Karpas-422 (cell line): ENCODE data around the gene PLXNA4. TPM values are rescaled to one million over a fixed set of nuclear protein-coding genes. Genes with fewer than 3 reads are reported as not detected.

ENCODE experiments used
- DNase-seq: peaks from one replicate; pipeline ENCODE4 v3.0.0-alpha.2; 2015
- H2AFZ ChIP-seq: fragments of 200-600 bp; sonication (generic); 2 replicates; pipeline ENCODE4 v1.6.1; 2014; ENCODE audit warnings: antibody characterized with exemption, low read length, mixed read lengths
- H3K27ac ChIP-seq: fragments of 200-600 bp; sonication (generic); 2 replicates; pipeline ENCODE4 v1.5.1; 2014; ENCODE audit warnings: mild to moderate bottlenecking, low read length, moderate library complexity
- H3K27me3 ChIP-seq: fragments of 200-600 bp; sonication (generic); 2 replicates; pipeline ENCODE4 v1.6.1; 2014; ENCODE audit warnings: low read length, mixed read lengths
- H3K36me3 ChIP-seq: fragments of 200-600 bp; sonication (generic); 2 replicates; pipeline ENCODE4 v1.6.1; 2014; ENCODE audit warnings: low read length, mixed read lengths; ENCODE audit not compliant: insufficient read depth
- H3K4me1 ChIP-seq: fragments of 200-600 bp; sonication (generic); 2 replicates; pipeline ENCODE4 v1.6.1; 2014; ENCODE audit warnings: mild to moderate bottlenecking, low read length, mixed read lengths
- H3K4me2 ChIP-seq: fragments of 200-600 bp; sonication (generic); 2 replicates; pipeline ENCODE4 v1.6.1; 2014; ENCODE audit warnings: low read length, low read depth, mild to moderate bottlenecking; ENCODE audit not compliant: poor library complexity, severe bottlenecking
- H3K4me3 ChIP-seq: fragments of 200-600 bp; sonication (generic); 2 replicates; pipeline ENCODE4 v1.5.1; 2014; ENCODE audit warnings: mild to moderate bottlenecking, antibody characterized with exemption, low read length, mixed read lengths
- H3K79me2 ChIP-seq: fragments of 200-600 bp; sonication (generic); 2 replicates; pipeline ENCODE4 v1.6.1; 2014; ENCODE audit warnings: mild to moderate bottlenecking, low read length, mixed read lengths
- H3K9ac ChIP-seq: fragments of 200-600 bp; sonication (generic); 2 replicates; pipeline ENCODE4 v1.6.0; 2014; ENCODE audit warnings: low read length
- H3K9me2 ChIP-seq: fragments of 200-600 bp; sonication (generic), shearing (Covaris generic); replicated peaks from 2 replicates; pipeline ENCODE4 v1.6.0; 2014; ENCODE audit warnings: mild to moderate bottlenecking, low read length, moderate library complexity; ENCODE audit not compliant: insufficient read depth
- H3K9me3 ChIP-seq: fragments of 300-700, 200-600 bp; sonication (generic); 2 replicates; pipeline ENCODE4 v1.6.1; 2014; ENCODE audit warnings: low read length, mixed read lengths
- H4K20me1 ChIP-seq: fragments of 200-600 bp; sonication (generic); 2 replicates; pipeline ENCODE4 v1.6.1; 2014; ENCODE audit warnings: mild to moderate bottlenecking, antibody characterized with exemption, low read length, low read depth; ENCODE audit not compliant: insufficient read depth
- total RNA-seq: library from RNA; depleted of rRNA; stranded (reverse); fragments of >200 nt; shearing (Covaris generic); gene quantifications from 2 replicates; pipeline ENCODE4 v1.2.3, GENCODE V29; 2014; ENCODE audit warnings: low replicate concordance

The PLXNA4 gene
- total RNA-seq, 1 experiment from 2014 or later = 0.48 TPM

GRCh38 chr7:132486274-132486610 lies 90.0 kb downstream of the PLXNA4 start:
- DNase-seq = no peak
- Histone ChIP-seq H3K79me2 (no peaks in the 10 kb centered on the region), H3K9me3 (no peaks in the 10 kb centered on the region), H3K4me2 (no peak overlapping the region), H4K20me1 (no peaks in the 10 kb centered on the region), H3K36me3 (no peaks in the 10 kb centered on the region), H3K9ac (no peak overlapping the region), H3K9me2 (no peaks in the 10 kb centered on the region), H3K4me1 (no peaks in the 10 kb centered on the region), H3K27me3 (no peaks in the 10 kb centered on the region), H3K4me3 (no peak overlapping the region), H3K27ac (no peak overlapping the region), H2AFZ (no peak overlapping the region)

GRCh38 chr7:132485600-132486273 lies 90.5 kb downstream of the PLXNA4 start:
- H3K4me2 ChIP-seq = no peak overlapping the region
- H3K4me1 ChIP-seq = no peaks in the 10 kb centered on the region
- H3K79me2 ChIP-seq = no peaks in the 10 kb centered on the region
- no peak overlapping the region for H3K9ac ChIP-seq
- H3K9me2 ChIP-seq = no peaks in the 10 kb centered on the region
- no peaks in the 10 kb centered on the region for H4K20me1 ChIP-seq
- H3K27ac ChIP-seq = no peak overlapping the region
- H3K27me3 ChIP-seq = no peaks in the 10 kb centered on the region
- DNase-seq = no peak
- H3K4me3 ChIP-seq = no peak overlapping the region
- no peak overlapping the region for H2AFZ ChIP-seq
- no peaks in the 10 kb centered on the region for H3K9me3 ChIP-seq
- no peaks in the 10 kb centered on the region for H3K36me3 ChIP-seq

GRCh38 chr7:132485136-132485535 lies 91.1 kb downstream of the PLXNA4 start:
- Histone ChIP-seq H4K20me1 (no peaks in the 10 kb centered on the region), H3K9me3 (no peaks in the 10 kb centered on the region), H3K36me3 (no peaks in the 10 kb centered on the region), H3K4me1 (no peaks in the 10 kb centered on the region), H3K9me2 (no peaks in the 10 kb centered on the region), H3K27ac (no peak overlapping the region), H3K4me3 (no peak overlapping the region), H3K79me2 (no peaks in the 10 kb centered on the region), H2AFZ (no peak overlapping the region), H3K4me2 (no peak overlapping the region), H3K27me3 (no peaks in the 10 kb centered on the region), H3K9ac (no peak overlapping the region)
- DNase-seq = no peak

- Histone ChIP-seq H3K4me2 (no peak overlapping the region), H3K27ac (no peak overlapping the region), H2AFZ (no peak overlapping the region), H3K79me2 (no peaks in the 10 kb centered on the region), H3K4me3 (no peak overlapping the region), H4K20me1 (no peaks in the 10 kb centered on the region), H3K9me3 (no peaks in the 10 kb centered on the region), H3K27me3 (no peaks in the 10 kb centered on the region), H3K9ac (no peak overlapping the region), H3K36me3 (no peaks in the 10 kb centered on the region), H3K4me1 (no peaks in the 10 kb centered on the region), H3K9me2 (no peaks in the 10 kb centered on the region)
- DNase-seq = no peak
Measured at GRCh38 chr7:132482866-132483265, 93.4 kb downstream of the PLXNA4 start.

GRCh38 chr7:132480534-132480933 lies 95.7 kb downstream of the PLXNA4 start:
- H3K79me2 ChIP-seq = no peaks in the 10 kb centered on the region
- H4K20me1 ChIP-seq = no peaks in the 10 kb centered on the region
- H3K9ac ChIP-seq = no peak overlapping the region
- no peaks in the 10 kb centered on the region for H3K36me3 ChIP-seq
- H3K9me3 ChIP-seq = no peaks in the 10 kb centered on the region
- no peak overlapping the region for H3K4me2 ChIP-seq
- H3K27ac ChIP-seq = no peak overlapping the region
- no peaks in the 10 kb centered on the region for H3K4me1 ChIP-seq
- H3K9me2 ChIP-seq = no peaks in the 10 kb centered on the region
- no peak for DNase-seq
- H2AFZ ChIP-seq = no peak overlapping the region
- H3K4me3 ChIP-seq = no peak overlapping the region
- no peaks in the 10 kb centered on the region for H3K27me3 ChIP-seq

GRCh38 chr7:132476541-132476940 lies 99.7 kb downstream of the PLXNA4 start:
- H3K4me1 ChIP-seq = no peaks in the 10 kb centered on the region
- no peak for DNase-seq
- no peaks in the 10 kb centered on the region for H3K79me2 ChIP-seq
- H4K20me1 ChIP-seq = no peaks in the 10 kb centered on the region
- H3K9ac ChIP-seq = no peak overlapping the region
- no peak overlapping the region for H3K27ac ChIP-seq
- H3K36me3 ChIP-seq = no peaks in the 10 kb centered on the region
- H2AFZ ChIP-seq = no peak overlapping the region
- H3K27me3 ChIP-seq = no peaks in the 10 kb centered on the region
- no peak overlapping the region for H3K4me2 ChIP-seq
- H3K9me3 ChIP-seq = no peaks in the 10 kb centered on the region
- H3K4me3 ChIP-seq = no peak overlapping the region
- no peaks in the 10 kb centered on the region for H3K9me2 ChIP-seq

GRCh38 chr7:132475669-132476116 lies 100.6 kb downstream of the PLXNA4 start:
- H3K4me3 ChIP-seq = no peak overlapping the region
- no peaks in the 10 kb centered on the region for H4K20me1 ChIP-seq
- no peak overlapping the region for H3K9ac ChIP-seq
- no peak overlapping the region for H3K4me2 ChIP-seq
- no peaks in the 10 kb centered on the region for H3K4me1 ChIP-seq
- no peaks in the 10 kb centered on the region for H3K27me3 ChIP-seq
- H3K36me3 ChIP-seq = no peaks in the 10 kb centered on the region
- no peak overlapping the region for H2AFZ ChIP-seq
- no peak for DNase-seq
- H3K9me3 ChIP-seq = no peaks in the 10 kb centered on the region
- no peaks in the 10 kb centered on the region for H3K9me2 ChIP-seq
- no peaks in the 10 kb centered on the region for H3K79me2 ChIP-seq
- H3K27ac ChIP-seq = no peak overlapping the region

GRCh38 chr7:132475037-132475668 lies 101.1 kb downstream of the PLXNA4 start:
- H3K9me2 ChIP-seq = no peaks in the 10 kb centered on the region

More at GRCh38 chr7:132475037-132475668, 101.1 kb downstream of the PLXNA4 start:
- DNase-seq = no peak
- Histone ChIP-seq H3K4me2 (no peak overlapping the region), H2AFZ (no peak overlapping the region), H3K36me3 (no peaks in the 10 kb centered on the region), H3K9me3 (no peaks in the 10 kb centered on the region), H4K20me1 (no peaks in the 10 kb centered on the region), H3K27me3 (no peaks in the 10 kb centered on the region), H3K4me1 (no peaks in the 10 kb centered on the region), H3K4me3 (no peak overlapping the region), H3K9ac (no peak overlapping the region), H3K79me2 (no peaks in the 10 kb centered on the region), H3K27ac (no peak overlapping the region)
